Hypothalamus (tissue), 51 donors: Measurements from ENCODE around the gene OTUB1.

Source experiments
- DNase-seq, 51 donors: peaks; one replicate each; lab custom pipeline; 2025; lab: John Stamatoyannopoulos, UW

The OTUB1 gene

DNA sequence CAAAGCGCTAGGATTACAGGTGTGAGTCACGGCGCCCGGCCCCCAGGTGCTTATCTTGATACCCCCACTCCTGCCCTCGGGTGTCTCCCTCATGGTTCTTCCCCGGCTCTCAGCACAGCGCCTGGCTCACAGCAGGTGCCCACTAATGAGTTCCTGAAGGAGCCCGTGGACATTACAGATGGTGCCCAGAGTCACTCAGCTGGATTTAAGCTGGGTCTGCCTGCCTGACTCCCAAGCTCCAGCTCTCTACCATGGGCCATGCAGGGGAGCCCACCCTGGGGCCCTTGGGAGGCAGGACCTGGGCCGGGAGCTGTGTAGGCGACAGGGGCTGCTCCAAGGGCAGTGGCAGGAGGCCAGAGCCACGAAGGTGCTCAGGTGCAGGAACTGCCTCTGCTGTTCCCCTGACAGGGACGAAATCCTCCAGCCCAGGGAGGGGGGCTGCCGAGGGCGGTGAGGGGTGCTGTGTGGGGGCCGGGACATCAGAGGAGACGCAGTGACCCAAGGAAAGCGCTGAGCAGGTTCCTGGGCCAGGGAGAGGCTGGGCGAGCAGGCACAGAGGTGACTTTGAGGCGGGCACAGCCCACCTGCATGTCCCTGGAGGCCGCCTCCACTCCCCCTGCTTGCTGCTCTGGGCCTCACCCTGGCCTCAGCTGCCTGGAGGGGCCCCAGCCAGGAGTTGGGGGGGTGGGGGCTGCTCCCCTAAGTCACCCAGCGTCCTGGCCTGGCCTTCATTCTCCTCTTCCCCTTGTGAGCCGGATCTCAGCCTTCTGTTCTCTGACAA is 34.9 kb downstream of the OTUB1 start:
- no peak for DNase-seq

DNA sequence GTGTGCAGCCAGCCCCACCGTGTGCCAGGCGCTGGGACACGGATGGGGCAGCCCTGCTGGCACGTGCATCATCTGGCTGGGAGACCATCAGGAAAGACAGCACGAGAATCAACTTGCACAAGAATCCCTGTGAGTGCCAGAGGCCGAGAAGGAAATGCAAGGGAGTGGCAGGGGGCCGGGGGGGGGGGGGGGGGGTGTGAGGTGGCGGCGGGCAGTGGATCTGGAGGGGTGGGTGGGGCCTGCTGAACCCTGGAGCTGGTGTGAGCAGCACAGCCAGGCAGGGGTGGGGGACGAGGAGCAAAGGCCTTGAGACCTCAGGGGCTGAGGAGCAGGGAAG is 35.5 kb downstream of the OTUB1 start:
- DNase-seq, result no peak

DNA sequence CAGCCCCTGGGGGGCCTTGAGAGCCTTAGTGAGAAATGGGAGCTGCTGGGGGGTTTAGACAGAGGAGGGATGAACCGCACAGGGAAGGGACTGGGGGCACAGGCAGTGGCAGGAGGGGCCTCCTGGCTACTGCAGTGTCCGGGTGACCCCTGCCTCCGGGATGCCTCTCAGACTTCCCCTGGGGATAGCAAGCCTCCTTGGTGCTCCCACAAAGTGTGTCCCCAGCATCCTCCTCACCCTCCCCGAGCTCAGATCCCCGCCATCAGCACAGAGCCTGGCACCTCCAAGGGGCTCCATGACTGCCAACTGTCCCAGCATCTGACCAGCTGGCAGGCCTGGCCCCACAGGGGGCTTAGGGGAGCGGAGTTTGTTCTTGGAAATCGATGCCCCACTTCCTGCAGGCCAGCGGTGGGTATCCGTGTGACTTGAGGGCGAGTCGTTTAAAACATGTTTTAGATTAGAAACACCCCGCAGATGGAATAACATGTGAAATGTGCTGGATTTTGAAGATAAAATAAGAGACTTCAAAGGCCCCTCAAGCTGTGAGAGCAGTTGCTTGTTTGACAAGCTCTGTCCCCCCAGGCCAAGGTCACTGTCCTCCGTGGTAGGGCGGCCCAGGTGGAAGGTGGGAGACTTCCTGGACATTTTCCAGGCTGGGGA is 36.0 kb downstream of the OTUB1 start:
- no peak for DNase-seq

DNA sequence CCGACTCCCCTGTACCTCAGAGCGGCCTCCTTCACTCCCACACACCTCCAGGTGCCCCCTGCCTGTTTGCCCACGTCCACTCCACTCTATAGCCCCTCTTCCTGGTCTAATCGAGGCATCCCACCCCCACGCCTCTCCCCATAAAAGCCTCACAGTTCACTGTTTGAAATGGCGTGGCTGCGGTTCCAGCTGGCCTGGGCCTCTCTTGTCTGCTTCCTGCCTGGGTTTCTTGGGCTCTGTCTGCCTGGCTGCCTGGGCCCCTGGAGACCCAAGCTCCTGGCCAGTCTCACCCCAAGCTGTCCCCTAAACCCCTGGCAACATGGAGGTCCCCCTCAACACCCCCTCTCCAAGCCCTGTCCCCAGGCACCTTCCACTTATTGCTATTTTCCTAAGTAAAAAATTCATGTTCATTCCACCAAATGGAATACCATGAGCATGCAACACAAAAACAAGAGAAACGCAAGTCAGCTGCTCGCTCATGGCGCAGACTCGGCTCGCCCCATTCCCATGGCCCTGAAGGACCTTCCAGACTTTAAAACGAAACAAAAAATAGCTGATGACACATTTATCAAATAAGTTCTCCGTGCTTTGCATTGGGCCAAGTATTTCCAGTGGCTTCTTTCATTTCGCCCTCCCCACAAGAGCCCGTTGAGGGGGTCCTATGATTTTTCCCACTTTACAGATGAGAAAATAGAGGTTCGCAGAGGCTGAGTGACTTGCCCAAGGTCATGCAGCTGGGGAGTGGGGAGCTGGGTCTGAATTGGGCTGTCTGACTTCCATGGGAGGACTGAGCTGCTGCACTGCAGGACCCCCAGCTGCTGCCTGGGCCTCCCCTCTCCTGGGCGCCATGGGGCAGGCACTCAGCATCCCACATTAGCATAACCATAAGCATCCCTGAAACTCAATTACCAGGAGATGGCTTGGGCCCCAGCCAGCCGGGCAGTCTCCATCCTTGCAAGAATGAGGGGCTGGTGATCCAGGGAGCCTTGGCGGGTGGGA is 37.8 kb downstream of the OTUB1 start:
- DNase-seq, result no peak

DNA sequence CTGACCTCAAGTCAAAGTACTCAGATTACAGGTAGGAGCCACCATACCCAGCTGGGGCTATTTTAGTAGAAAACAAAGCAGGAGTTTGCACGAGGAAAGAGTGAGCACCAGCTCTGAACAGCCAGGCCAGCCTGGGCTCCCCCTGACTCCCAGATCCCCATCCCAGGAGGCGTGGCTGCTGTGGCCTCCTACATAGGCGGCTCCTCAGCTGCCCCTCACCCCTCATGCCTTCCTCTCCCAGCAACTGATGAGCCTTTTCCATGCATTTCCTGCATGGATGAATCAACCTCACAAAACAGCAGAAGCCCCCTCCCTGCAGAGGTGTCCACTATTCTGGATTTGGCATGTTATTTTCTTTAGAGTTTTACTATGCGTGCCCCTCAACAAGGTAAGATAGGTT is 39.0 kb downstream of the OTUB1 start:
- DNase-seq, result no peak

DNA sequence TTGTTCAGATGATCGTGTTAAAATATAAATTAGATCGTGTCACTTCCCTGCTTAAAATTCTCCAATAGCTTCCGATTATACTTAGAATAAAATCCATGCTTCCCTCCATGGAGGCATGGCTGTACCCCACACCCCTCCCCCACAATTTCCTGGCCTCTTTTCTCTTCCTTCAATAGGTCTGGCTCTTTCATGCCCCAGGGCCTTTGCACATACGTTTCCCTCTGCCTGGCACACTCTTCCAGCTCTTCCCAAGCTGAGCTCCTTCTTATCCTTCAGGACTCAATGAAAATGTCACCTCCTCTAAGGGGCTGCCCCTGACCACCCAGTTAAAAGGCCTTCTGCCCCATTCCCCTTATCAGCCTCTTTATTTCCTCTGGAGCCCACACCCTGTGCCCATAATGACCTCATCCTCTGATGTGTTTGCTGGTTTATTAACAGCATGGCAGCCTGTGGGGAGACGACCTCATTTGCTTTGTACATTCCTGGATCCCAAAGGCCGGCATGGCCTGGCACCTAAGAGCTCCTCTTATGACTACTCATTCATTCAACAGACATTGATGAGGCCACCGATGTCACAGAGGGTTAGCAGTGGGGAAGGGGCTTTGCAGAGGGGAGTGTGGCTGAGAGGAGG is 40.5 kb downstream of the OTUB1 start:
- no peak for DNase-seq

DNA sequence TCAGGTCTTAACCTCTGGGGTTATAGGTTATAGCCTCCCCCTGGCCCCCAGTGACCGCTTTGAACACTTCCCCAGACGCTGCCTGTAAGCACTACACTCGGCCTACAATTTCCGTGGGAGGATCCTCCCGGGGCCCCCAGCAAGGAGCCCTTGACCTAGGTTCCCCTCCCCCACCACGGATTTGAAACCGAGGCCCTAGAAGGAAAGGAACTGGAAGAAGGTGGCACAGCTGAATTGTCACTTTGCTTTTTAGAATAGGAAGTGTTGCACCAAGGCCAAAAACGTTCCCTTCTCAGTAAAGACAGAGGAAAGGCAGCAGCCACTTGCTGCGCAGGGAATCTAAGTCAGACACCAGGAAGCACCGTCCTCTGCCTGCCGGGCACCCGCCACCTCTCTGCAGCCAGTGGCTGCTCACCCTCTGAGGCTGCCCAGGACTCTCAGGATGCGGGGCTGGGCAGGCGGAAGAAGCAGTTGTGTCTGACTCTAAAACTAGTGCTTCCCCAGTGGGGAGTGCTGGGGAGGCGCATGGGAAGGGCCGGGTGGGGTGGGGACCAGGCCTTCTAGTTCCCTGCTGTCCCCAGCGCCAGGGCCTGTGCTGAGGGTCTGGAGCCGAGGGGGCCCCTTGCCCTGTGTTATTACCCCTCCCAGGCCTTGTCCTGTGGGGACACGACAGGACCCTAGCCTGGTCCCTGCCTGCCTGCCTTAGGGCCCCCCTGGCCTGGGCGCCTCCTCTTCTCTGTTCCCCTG is 41.6 kb downstream of the OTUB1 start:
- DNase-seq, result no peak

DNA sequence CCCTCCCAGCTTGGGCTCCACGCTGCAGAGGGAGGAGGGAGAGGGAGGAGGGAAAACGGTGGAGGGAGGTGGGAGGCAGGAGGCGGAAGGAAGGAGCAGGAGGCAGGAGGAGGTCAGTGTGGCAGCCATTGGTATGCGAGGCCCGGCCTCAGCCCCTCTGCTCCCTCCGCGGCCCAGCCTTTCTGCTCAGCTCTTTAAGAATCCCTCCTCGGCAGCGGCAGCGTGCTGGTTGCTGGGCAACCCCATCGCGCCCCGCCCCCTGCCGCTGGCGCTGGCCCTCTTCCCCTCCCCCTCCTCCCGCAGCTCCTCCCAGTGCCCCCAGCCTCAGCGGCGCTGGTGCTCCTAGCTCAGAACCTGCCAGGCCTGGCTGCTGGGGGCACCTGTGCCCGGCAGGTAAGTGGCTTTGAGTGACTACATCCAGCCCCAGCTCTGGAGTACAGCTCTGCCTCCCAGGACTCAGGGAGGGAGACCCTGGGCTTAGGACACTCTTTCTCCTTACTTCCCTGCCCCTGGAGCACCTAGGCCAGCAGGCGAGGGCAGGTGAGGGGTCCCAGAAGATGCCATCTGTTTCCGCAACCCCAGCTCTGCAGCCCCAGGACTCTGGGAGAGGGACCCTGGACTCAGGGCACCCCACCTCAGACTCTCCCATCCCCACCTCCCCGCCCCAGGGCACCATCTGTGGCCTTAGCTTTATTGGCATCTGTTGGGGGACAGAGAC is 42.3 kb downstream of the OTUB1 start:
- peak in 23 of 51 donors; percentile 14 to 58 (median 37) for DNase-seq

DNA sequence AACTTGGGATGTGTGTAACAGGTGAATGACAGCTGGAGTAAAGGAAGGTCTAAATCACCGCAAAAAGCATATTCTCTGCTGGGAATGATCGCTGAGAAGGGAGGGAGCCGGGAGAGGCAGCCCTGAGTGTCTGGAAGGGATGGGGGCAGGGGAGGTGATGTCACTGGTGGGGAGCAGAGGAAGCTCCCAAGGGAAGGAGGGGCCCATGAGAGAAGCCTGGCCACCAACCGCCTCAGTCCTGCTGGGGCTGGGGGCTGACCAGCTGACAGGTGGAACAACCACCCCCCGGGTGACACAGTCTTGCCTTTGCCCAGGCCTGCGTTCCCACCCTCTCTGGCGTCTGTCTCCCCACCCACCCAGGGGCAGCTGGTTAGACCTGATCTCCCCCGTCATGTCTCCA is 43.5 kb downstream of the OTUB1 start:
- no peak for DNase-seq

DNA sequence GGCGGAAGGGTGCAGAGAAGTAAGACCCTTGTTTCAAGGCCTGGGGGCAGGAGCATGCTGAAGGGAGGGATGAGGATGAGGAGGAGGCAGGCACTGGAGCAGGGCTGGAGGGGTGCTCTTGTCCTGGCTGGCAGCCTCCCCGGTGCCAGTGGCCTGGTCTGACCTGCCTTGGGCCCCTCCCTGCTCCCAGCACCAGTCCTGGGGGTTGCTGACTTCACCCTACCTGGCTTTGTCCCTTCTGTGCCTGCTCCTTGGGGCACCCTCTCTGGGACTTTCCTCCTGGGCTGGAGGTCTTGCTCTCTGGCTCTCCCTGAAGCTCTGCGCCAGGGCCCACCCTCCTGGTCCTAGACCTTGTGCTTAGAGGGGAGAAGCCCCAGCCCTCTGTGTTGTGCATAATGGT is 44.8 kb downstream of the OTUB1 start:
- no peak for DNase-seq

DNA sequence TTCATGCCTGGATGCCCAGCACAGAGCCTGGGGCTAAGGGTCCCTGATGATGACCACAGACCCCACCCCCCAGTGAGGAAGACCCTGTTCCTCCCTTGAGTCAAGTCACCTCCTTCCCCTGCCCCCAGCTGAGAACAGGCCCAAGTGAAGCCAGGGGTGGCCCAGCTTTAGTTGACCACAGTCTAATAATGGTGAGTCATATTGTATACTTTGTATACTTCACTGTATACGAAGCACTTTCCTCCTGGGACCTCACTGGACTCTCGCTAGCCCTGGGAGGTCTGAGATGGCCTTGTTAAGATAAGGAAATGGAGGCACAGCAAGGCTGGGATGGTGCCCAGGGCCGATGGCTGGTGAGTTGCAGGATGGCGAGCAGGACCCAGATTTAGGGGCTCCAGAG is 45.8 kb downstream of the OTUB1 start:
- no peak for DNase-seq

DNA sequence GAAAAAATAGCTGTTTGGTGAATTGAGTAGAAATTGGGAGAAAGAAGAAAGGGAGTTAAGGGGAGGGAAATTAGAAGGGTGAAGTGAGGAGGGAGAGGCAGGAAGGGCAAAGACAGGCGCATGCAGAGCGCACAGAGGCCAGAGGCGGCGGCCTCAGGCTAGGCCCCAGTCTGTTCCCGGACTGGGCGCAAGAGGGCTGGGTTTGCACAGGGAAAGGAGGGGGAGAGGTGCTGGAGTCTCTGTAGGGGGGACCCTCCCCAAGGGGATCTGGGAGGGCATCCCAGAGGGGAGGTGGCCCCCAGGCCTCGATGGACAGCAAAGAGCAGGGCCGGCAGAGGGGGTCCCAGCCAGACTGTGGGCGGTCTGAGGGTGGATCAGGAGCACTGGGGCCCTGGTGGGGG is 48.2 kb downstream of the OTUB1 start:
- no peak for DNase-seq

DNA sequence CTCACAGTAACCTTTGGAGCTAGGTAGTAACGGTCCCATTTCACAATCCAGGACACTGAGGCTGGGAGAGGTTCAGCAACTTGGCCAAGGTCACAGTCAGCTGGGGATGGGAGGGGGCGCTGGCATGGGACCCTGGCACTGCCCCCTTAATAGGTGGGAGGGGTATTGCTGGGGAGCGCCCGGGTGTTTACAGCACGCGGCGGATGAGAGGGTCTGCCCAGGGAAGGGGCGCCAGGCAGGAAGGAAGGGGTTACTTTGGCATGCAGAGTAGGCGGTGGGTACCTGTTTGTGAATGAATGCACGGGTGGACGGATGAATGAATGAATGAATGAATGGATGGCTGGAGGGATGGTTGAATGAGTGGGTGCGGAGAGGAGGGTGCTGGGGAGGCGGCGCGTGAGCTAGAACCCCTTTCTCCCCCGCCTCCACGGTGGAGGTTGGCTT is 48.9 kb downstream of the OTUB1 start:
- DNase-seq, result no peak

DNA sequence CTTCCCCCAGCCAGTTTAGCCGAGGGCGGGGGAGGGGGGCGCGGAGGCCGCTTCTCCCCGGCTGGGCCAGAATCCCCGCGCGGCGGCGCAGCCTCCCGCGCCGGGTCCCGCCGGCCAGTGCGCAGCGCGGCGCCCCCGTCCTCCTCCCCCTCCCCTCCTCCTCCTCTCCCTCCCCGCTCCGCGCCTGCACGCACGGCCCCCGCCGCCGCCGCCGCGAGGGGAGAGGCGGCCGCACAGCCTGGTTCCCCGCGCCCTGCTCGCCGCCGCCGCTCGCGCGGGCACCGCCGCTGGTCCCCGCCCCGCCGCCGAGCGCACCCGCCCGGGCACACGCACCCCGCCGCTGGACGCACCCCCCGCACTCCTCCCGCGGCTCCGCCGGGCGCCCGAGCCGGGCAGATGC is 49.3 kb downstream of the OTUB1 start, which contains the start of gene FLRT1:
Gene FLRT1 (plus strand): TSS at position 356 of the 400 bp plus-strand sequence. CDS start 80,337 bp downstream, outside the sequence.
- DNase-seq, result peak in 24 of 51 donors; percentile 18 to 69 (median 32)

DNA sequence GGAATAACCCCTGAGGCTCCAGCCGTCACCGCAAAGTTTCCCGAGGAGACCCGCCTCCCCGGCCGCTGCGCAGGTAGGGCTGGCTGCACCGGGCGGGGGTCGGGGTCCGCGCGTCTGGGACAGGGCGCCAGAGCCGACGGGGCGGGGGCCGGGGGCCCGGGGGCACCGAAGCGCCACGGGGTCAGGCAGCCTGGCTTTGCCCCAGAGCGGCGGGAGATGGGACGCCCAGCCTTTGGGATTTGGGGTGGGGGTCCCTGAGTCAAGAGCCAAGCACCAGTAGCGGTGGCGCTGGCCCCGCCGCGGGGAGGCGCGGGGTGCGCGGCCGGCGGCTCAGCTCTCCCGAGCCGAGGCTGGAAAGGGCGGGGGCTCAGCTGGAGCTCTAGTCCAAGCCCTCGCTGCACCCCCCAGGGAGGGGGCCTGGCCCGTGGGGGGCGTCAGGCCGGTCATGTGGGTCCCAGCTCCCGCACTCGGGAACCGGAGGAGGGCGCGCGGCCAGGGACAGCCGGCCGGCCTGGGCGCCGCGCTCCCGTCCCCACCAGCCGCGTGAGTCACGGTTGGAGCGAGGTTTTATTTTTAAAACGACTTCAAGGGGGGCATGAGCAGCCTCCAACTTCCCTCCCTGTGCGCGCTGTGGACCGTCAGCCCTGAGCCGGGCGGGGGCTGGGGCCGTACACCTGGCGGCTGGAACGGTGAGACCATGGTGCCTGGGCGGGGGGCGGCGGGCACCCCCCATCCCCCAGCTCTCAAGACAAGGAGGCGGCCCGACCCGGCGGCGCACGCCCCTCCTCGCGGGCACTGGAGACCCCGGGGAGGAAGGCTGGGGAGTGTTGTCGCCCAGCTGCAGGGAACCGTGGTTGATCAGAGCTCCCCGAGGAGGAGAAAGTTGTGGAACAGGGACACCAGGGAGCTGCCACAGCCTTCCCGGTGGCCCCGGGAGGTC is 50.1 kb downstream of the OTUB1 start:
- DNase-seq, result peak in 37 of 51 donors; percentile 21 to 73 (median 44)

DNA sequence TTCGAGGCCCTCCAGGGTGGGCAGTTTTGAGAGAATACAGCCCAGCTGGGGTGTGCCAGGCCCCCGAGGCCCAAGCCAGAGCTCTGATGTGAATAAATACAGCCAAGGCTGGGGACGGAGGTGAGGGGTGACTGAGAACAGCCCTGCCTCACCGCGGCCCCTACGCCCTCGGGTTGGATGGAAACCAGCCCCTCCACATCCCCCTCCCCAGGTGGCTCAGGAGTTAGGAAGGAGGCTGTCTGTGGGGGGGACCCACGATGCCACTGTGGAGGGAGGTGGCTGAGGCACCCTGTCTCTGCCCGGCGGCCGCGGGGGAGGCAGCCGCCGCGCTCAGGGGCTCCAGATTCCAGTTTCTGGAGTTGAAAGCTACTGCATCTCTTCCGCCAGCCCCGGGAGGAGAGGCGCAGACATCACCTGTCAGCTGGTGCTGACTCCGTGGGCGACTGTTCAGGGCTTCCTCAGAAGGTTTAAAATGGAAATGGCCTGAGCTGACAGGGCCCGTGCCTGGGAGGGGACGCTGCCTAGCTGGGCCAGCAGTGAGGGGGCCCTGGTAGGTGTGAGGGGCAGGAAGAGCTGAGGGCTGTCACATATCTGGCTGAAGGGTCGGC is 50.9 kb downstream of the OTUB1 start:
- peak in 5 of 51 donors; percentile 22 to 47 (median 43) for DNase-seq

DNA sequence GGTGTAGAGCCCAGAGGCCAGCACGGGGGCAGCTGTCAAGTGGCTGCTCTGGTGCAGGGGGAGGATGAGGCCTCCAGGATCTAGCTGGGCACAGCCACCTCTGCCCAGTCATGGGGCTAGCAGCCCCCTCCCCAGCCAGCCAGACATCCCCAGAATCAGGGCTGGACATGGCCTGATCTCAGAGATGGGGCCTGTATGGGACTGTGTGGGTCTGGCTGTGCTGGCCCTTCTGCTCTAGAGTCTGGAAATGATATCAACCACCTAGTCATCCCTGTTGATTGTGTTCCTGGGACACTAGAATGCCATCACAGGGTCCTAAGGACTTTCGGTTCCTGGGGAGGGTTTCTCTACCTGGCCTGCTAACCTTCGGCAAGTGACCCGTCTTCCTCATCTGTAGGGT is 52.3 kb downstream of the OTUB1 start:
- DNase-seq, result no peak
